Stimulated activated CD8-positive, alpha-beta memory T cell treated with anti-CD3 and anti-CD28 coated beads, Interleukin-4, amount 100 ng/mL, for 4 hours (primary cell): Measurements from ENCODE around the gene ADAP1.
"Not testable (repeated sequence)": the region's sequence is repeated elsewhere in the genome, so short reads cannot be mapped to it uniquely, and the experiment has no call there.

Experiments
- DNase-seq, 2 donors: peaks; one replicate each; pipeline ENCODE4 v3.0.0-alpha.2; 2020; ENCODE audit warnings: low read depth in 2 of 2, low spot score in 1 of 2

The ADAP1 gene

GRCh38 chr7:883055-884021, 71.1 kb downstream of the ADAP1 start:
- no peak for DNase-seq

GRCh38 chr7:882336-883035, 72.0 kb downstream of the ADAP1 start:
- no peak for DNase-seq

- DNase-seq: no peak
Observed at GRCh38 chr7:881441-882234, 72.8 kb downstream of the ADAP1 start.

GRCh38 chr7:880450-880849, 74.0 kb downstream of the ADAP1 start:
- no peak for DNase-seq

GRCh38 chr7:879706-880105, 74.8 kb downstream of the ADAP1 start:
- no peak for DNase-seq

GRCh38 chr7:879093-879492, 75.4 kb downstream of the ADAP1 start:
- DNase-seq: no peak

- no peak for DNase-seq
Observed at GRCh38 chr7:877312-878232, 76.9 kb downstream of the ADAP1 start.

- no peak for DNase-seq
Observed at GRCh38 chr7:876972-877311, 77.5 kb downstream of the ADAP1 start.

GRCh38 chr7:876077-876971, 78.2 kb downstream of the ADAP1 start, which contains the start of gene GET4:
GET4 (plus strand) TSS chr7:876554; CDS start chr7:876646, 92 bp downstream.
- peak; percentile 92 to 93 for DNase-seq

GRCh38 chr7:875476-876076, 78.9 kb downstream of the ADAP1 start:
- DNase-seq: no peak

- no peak for DNase-seq
Observed at GRCh38 chr7:875051-875450, 79.4 kb downstream of the ADAP1 start.

GRCh38 chr7:874031-874749, 80.3 kb downstream of the ADAP1 start:
- DNase-seq: no peak

- peak; percentile 24 to 32 for DNase-seq
Observed at GRCh38 chr7:873367-874002, 81.0 kb downstream of the ADAP1 start.

- not testable (repeated sequence) for DNase-seq
Observed at GRCh38 chr7:872685-873084, 81.8 kb downstream of the ADAP1 start.

- DNase-seq: no peak
Observed at GRCh38 chr7:871900-872537, 82.5 kb downstream of the ADAP1 start.

- no peak for DNase-seq
Observed at GRCh38 chr7:869348-869747, 85.1 kb downstream of the ADAP1 start.

- no peak for DNase-seq
Observed at GRCh38 chr7:868189-868486, 86.3 kb downstream of the ADAP1 start.
